Uterus (tissue), 4 donors: ENCODE data around the gene NOP9. TPM values are rescaled to one million over a fixed set of nuclear protein-coding genes. Genes with fewer than 3 reads are reported as not detected.

Source experiments
- DNase-seq, 2 donors: peaks; one replicate each; pipeline ENCODE4 v3.0.0-alpha.2; 2019 to 2020
- H3K27ac ChIP-seq, 2 donors: fragments of 200-600 bp; sonication (generic); 1 replicate in 1 of 2; 2 replicates in 1 of 2; pipeline ENCODE4 v1.5.1; 2016 to 2018
- H3K27me3 ChIP-seq, 2 donors: fragments of 200-600 bp; sonication (generic); one replicate each; pipeline ENCODE4 v1.5.1; 2018 to 2019; ENCODE audit warnings: control low read depth in 1 of 2
- H3K36me3 ChIP-seq, 2 donors: fragments of 200-600 bp; sonication (generic); one replicate each; pipeline ENCODE4 v1.5.1; 2019; ENCODE audit warnings: control low read depth in 1 of 2
- H3K4me1 ChIP-seq, 2 donors: fragments of 200-600 bp; sonication (generic); one replicate each; pipeline ENCODE4 v1.5.1; 2018 to 2019; ENCODE audit warnings: control low read depth in 1 of 2
- H3K4me3 ChIP-seq, 2 donors: fragments of 200-600 bp; sonication (generic); 1 replicate in 1 of 2; 2 replicates in 1 of 2; pipeline ENCODE4 v1.5.1; 2018 to 2019; ENCODE audit warnings: mild to moderate bottlenecking in 1 of 2
- H3K9me3 ChIP-seq, 2 donors: fragments of 200-600 bp; sonication (generic); one replicate each; pipeline ENCODE4 v1.5.1; 2019; ENCODE audit warnings: control low read depth in 1 of 2
- CTCF ChIP-seq, 4 experiments: fragments of 200-600 bp in 2 of 4; fragments of 450-650 bp in 2 of 4; sonication (generic) in 2 of 4; IDR thresholded peaks; one replicate each; pipeline ENCODE4 v1.5.1; 2016 to 2019; ENCODE audit warnings: antibody characterized with exemption in 4 of 4, mild to moderate bottlenecking in 2 of 4, moderate library complexity in 1 of 4
- POLR2A ChIP-seq, 2 donors: fragments of 450-650 bp; IDR thresholded peaks; one replicate each; pipeline ENCODE4 v1.6.1; 2016; ENCODE audit warnings: antibody characterized with exemption in 2 of 2, mild to moderate bottlenecking in 1 of 2, moderate library complexity in 1 of 2
- intact Hi-C: fragments of 100-400 bp; cut with DNase I; formaldehyde crosslinking; loops from one replicate; pipeline ENCODE4 v1.15.1; 2023; ENCODE audit warnings: low total_unique reads
- total RNA-seq, 4 donors: library from RNA; depleted of rRNA in 3 of 4; stranded (reverse); fragments of >200 nt in 3 of 4; gene quantifications; one replicate each; pipeline versions ENCODE4 v1.1.0 to v1.2.4, GENCODE V29; 2014 to 2023
- donor health status: DM: yes; HTN: yes; CAD: no.

Gene NOP9
- total RNA-seq, 4 donors from 2014 or later, result 5.0 to 23.5 (median 22.5) TPM

GRCh38 chr14:24339284-24340151, 39.9 kb downstream of the NOP9 start, which contains the start of gene RIPK3:
Gene RIPK3, minus strand, starts transcription at chr14:24339991. Its CDS starts 165 bp downstream, at chr14:24339826.
- peaks cover 0 to 2% of the 10 kb centered on the region in 2 donors for H3K4me1 ChIP-seq
- peak within 1 kb of the TSS; percentile 18 to 31 for H3K4me3 ChIP-seq
- H3K9me3 ChIP-seq, result no peaks in the 10 kb centered on the region
- no peak for DNase-seq
- intact Hi-C loops, result loop anchor here (10.0 kb wide), 1 partner anchor 95 kb away; no protein-coding TSS in a partner anchor
- H3K36me3 ChIP-seq, result no peaks in the 10 kb centered on the region
- H3K27ac ChIP-seq, result no peak within 1 kb of the TSS
- peaks cover 0 to 13% of the 10 kb centered on the region in 2 donors for H3K27me3 ChIP-seq
- TF ChIP-seq POLR2A (IDR thresholded peaks at IDR 0.05) (no peak), CTCF (IDR thresholded peaks at IDR 0.05) (no peak)

- Histone ChIP-seq H3K9me3 (no peaks in the 10 kb centered on the region), H3K27me3 (peaks cover 0 to 7% of the 10 kb centered on the region in 2 donors), H3K36me3 (no peaks in the 10 kb centered on the region), H3K4me1 (no peaks in the 10 kb centered on the region), H3K4me3 (no peak overlapping the region), H3K27ac (no peak overlapping the region)
- no peak for DNase-seq
- TF ChIP-seq POLR2A (IDR thresholded peaks at IDR 0.05) (no peak), CTCF (IDR thresholded peaks at IDR 0.05) (no peak)
- intact Hi-C loops, result no loop called here
Measured at GRCh38 chr14:24340606-24341005, 41.0 kb downstream of the NOP9 start.

GRCh38 chr14:24342889-24343288, 43.2 kb downstream of the NOP9 start:
- no peak for TF ChIP-seq CTCF (IDR thresholded peaks at IDR 0.05)
- no peak for TF ChIP-seq POLR2A (IDR thresholded peaks at IDR 0.05)
- no peaks in the 10 kb centered on the region for H3K4me1 ChIP-seq
- intact Hi-C loops, result no loop called here
- no peaks in the 10 kb centered on the region for H3K27me3 ChIP-seq
- H3K9me3 ChIP-seq, result no peaks in the 10 kb centered on the region
- H3K27ac ChIP-seq, result no peak overlapping the region
- DNase-seq, result no peak
- no peaks in the 10 kb centered on the region for H3K36me3 ChIP-seq
- H3K4me3 ChIP-seq, result no peak overlapping the region

- Histone ChIP-seq H3K4me1 (no peaks in the 10 kb centered on the region), H3K36me3 (no peaks in the 10 kb centered on the region), H3K9me3 (no peaks in the 10 kb centered on the region), H3K27ac (no peak overlapping the region), H3K27me3 (no peaks in the 10 kb centered on the region), H3K4me3 (no peak overlapping the region)
- no peak for TF ChIP-seq CTCF (IDR thresholded peaks at IDR 0.05)
- TF ChIP-seq POLR2A (IDR thresholded peaks at IDR 0.05), result no peak
- no peak for DNase-seq
- intact Hi-C loops, result no loop called here
Measured at GRCh38 chr14:24343795-24344660, 44.4 kb downstream of the NOP9 start.
